Glutamatergic neuron (in vitro differentiated cells): ENCODE results near the gene SERGEF. TPM values are rescaled to one million over a fixed set of nuclear protein-coding genes. Genes with fewer than 3 reads are reported as not detected.

Experiments
- DNase-seq: peaks from one replicate; pipeline ENCODE4 v3.0.0; 2022
- H3K27ac Mint-ChIP-seq: one replicate; pipeline ENCODE4 v1.8.0; 2020; ENCODE audit warnings: mild to moderate bottlenecking, mixed read lengths, inconsistent platforms; ENCODE audit not compliant: unreplicated experiment
- H3K27me3 Mint-ChIP-seq: one replicate; pipeline ENCODE4 v1.8.0; 2020; ENCODE audit warnings: mild to moderate bottlenecking, moderate library complexity, mixed read lengths, inconsistent platforms; ENCODE audit not compliant: unreplicated experiment
- H3K36me3 Mint-ChIP-seq: one replicate; pipeline ENCODE4 v1.8.0; 2020; ENCODE audit warnings: mild to moderate bottlenecking, mixed read lengths, inconsistent platforms; ENCODE audit not compliant: unreplicated experiment
- H3K4me1 Mint-ChIP-seq: one replicate; pipeline ENCODE4 v1.8.0; 2020; ENCODE audit warnings: mild to moderate bottlenecking, low read depth, mixed read lengths, inconsistent platforms; ENCODE audit not compliant: unreplicated experiment
- H3K4me3 Mint-ChIP-seq: one replicate; pipeline ENCODE4 v1.8.0; 2020; ENCODE audit warnings: mild to moderate bottlenecking, mixed read lengths, inconsistent platforms; ENCODE audit not compliant: unreplicated experiment
- H3K9me3 Mint-ChIP-seq: one replicate; pipeline ENCODE4 v1.8.0; 2020; ENCODE audit warnings: mild to moderate bottlenecking, moderate library complexity, mixed read lengths, inconsistent platforms; ENCODE audit not compliant: unreplicated experiment
- CTCF ChIP-seq: fragments of 200-600 bp; sonication (generic); IDR thresholded peaks from one replicate; pipeline ENCODE4 v1.5.0; 2021; ENCODE audit not compliant: partially characterized antibody, unreplicated experiment
- total RNA-seq: library from RNA; stranded (reverse); fragmentation: NEBNext Ultra II Directional; extraction: Animal tissue kit (Norgen Biotek cat#: 25700); gene quantifications from one replicate; pipeline ENCODE4 v1.2.1, GENCODE V29; 2021; ENCODE audit not compliant: unreplicated experiment

Gene SERGEF
- total RNA-seq, 1 donor from 2014 or later: 42.5 TPM

GRCh38 chr11:17740649-17741235 lies 272.1 kb downstream of the SERGEF start:
- H3K9me3 Mint-ChIP-seq: peaks cover 5% of the 10 kb centered on the region
- H3K27me3 Mint-ChIP-seq: peaks cover 11% of the 10 kb centered on the region
- peak; percentile 19 for DNase-seq
- H3K27ac Mint-ChIP-seq: no peak overlapping the region
- peaks cover 4% of the 10 kb centered on the region for H3K36me3 Mint-ChIP-seq
- TF ChIP-seq CTCF: no peak
- peaks cover 13% of the 10 kb centered on the region for H3K4me1 Mint-ChIP-seq
- no peak overlapping the region for H3K4me3 Mint-ChIP-seq

GRCh38 chr11:17739945-17740338 lies 272.9 kb downstream of the SERGEF start:
- peaks cover 5% of the 10 kb centered on the region for H3K9me3 Mint-ChIP-seq
- DNase-seq: no peak
- H3K27ac Mint-ChIP-seq: peak overlapping the region; percentile 31
- H3K4me3 Mint-ChIP-seq: no peak overlapping the region
- peaks cover 4% of the 10 kb centered on the region for H3K36me3 Mint-ChIP-seq
- H3K27me3 Mint-ChIP-seq: peaks cover 11% of the 10 kb centered on the region
- H3K4me1 Mint-ChIP-seq: peaks cover 13% of the 10 kb centered on the region
- no peak for TF ChIP-seq CTCF

GRCh38 chr11:17738151-17738973 lies 274.5 kb downstream of the SERGEF start:
- peak overlapping the region; percentile 72 for H3K4me3 Mint-ChIP-seq

More at GRCh38 chr11:17738151-17738973, 274.5 kb downstream of the SERGEF start:
- TF ChIP-seq CTCF: no peak
- H3K36me3 Mint-ChIP-seq: peaks cover 4% of the 10 kb centered on the region
- peak overlapping the region; percentile 48 for H3K27ac Mint-ChIP-seq
- DNase-seq: peak; percentile 19
- H3K27me3 Mint-ChIP-seq: peaks cover 14% of the 10 kb centered on the region
- peaks cover 5% of the 10 kb centered on the region for H3K9me3 Mint-ChIP-seq
- H3K4me1 Mint-ChIP-seq: peaks cover 20% of the 10 kb centered on the region

Other genes starting within 250 kb of the SERGEF start
- gene TPH1, start 33.2 kb upstream of the SERGEF start, total RNA-seq: 0.83 TPM
- 32.4 TPM for gene SAAL1, start 93.0 kb upstream of the SERGEF start, total RNA-seq
- not detected for gene MRGPRX3, start 119.5 kb upstream of the SERGEF start, total RNA-seq
- not detected for gene MRGPRX4, start 159.8 kb upstream of the SERGEF start, total RNA-seq
- not detected for gene SAA4, start 223.8 kb upstream of the SERGEF start, total RNA-seq
- gene SAA2, start 235.6 kb upstream of the SERGEF start, total RNA-seq: 0.44 TPM